Chondrocyte (in vitro differentiated cells): Measurements from ENCODE around the gene EXOC6. TPM values are rescaled to one million over a fixed set of nuclear protein-coding genes. Genes with fewer than 3 reads are reported as not detected.

ENCODE experiments used
- DNase-seq: peaks from one replicate; pipeline ENCODE4 v3.0.0; 2021; ENCODE audit warnings: mixed read lengths, low spot score
- H3K27ac Mint-ChIP-seq: one replicate; pipeline ENCODE4 v1.8.0; 2021; ENCODE audit warnings: mild to moderate bottlenecking, moderate library complexity, mixed read lengths; ENCODE audit not compliant: unreplicated experiment
- H3K27me3 Mint-ChIP-seq: 2 replicates; pipeline ENCODE4 v1.8.0; 2021; ENCODE audit warnings: low read depth, mixed read lengths
- H3K36me3 Mint-ChIP-seq: 2 replicates; pipeline ENCODE4 v1.8.0; 2021; ENCODE audit warnings: low read depth, mixed read lengths
- H3K4me1 Mint-ChIP-seq: 2 replicates; pipeline ENCODE4 v1.8.0; 2021; ENCODE audit warnings: low read depth, mild to moderate bottlenecking, mixed read lengths
- H3K4me3 Mint-ChIP-seq: one replicate; pipeline ENCODE4 v1.8.0; 2021; ENCODE audit warnings: mild to moderate bottlenecking, moderate library complexity, mixed read lengths; ENCODE audit not compliant: unreplicated experiment
- H3K9me3 Mint-ChIP-seq: 2 replicates; pipeline ENCODE4 v1.8.0; 2021; ENCODE audit warnings: low read depth, mixed read lengths
- CTCF ChIP-seq: fragments of 200-600 bp; sonication (generic); IDR thresholded peaks from 2 replicates; pipeline ENCODE4 v1.5.0; 2021; ENCODE audit warnings: antibody characterized with exemption, mild to moderate bottlenecking, moderate library complexity
- total RNA-seq: library from RNA; stranded (reverse); gene quantifications from 3 replicates; pipeline ENCODE4 v1.2.1, GENCODE V29; 2021

Gene EXOC6
- total RNA-seq, 1 donor from 2014 or later: 7.2 TPM

- Mint-ChIP-seq H3K27me3 (no peaks in the 10 kb centered on the region), H3K4me3 (no peak overlapping the region), H3K9me3 (no peaks in the 10 kb centered on the region), H3K4me1 (peaks cover 11% of the 10 kb centered on the region), H3K36me3 (no peaks in the 10 kb centered on the region), H3K27ac (no peak overlapping the region)
- no peak for DNase-seq
- TF ChIP-seq CTCF: no peak
Observed at GRCh38 chr10:92829042-92829785, 19.1 kb upstream of the EXOC6 start.

- Mint-ChIP-seq H3K36me3 (no peaks in the 10 kb centered on the region), H3K27ac (no peak overlapping the region), H3K4me1 (peaks cover 17% of the 10 kb centered on the region), H3K4me3 (no peak overlapping the region), H3K9me3 (no peaks in the 10 kb centered on the region), H3K27me3 (no peaks in the 10 kb centered on the region)
- no peak for TF ChIP-seq CTCF
- DNase-seq: no peak
Observed at GRCh38 chr10:92829786-92830377, 18.4 kb upstream of the EXOC6 start.

GRCh38 chr10:92830478-92831389 is 17.6 kb upstream of the EXOC6 start:
- H3K27me3 Mint-ChIP-seq: no peaks in the 10 kb centered on the region
- no peak for TF ChIP-seq CTCF
- H3K9me3 Mint-ChIP-seq: no peaks in the 10 kb centered on the region
- DNase-seq: no peak
- no peaks in the 10 kb centered on the region for H3K36me3 Mint-ChIP-seq
- H3K4me1 Mint-ChIP-seq: peaks cover 26% of the 10 kb centered on the region
- no peak overlapping the region for H3K4me3 Mint-ChIP-seq
- no peak overlapping the region for H3K27ac Mint-ChIP-seq

- no peaks in the 10 kb centered on the region for H3K9me3 Mint-ChIP-seq
- H3K36me3 Mint-ChIP-seq: no peaks in the 10 kb centered on the region
- no peak for TF ChIP-seq CTCF
- DNase-seq: no peak
- H3K27ac Mint-ChIP-seq: no peak overlapping the region
- H3K4me3 Mint-ChIP-seq: no peak overlapping the region
- H3K27me3 Mint-ChIP-seq: no peaks in the 10 kb centered on the region
- peaks cover 32% of the 10 kb centered on the region for H3K4me1 Mint-ChIP-seq
Observed at GRCh38 chr10:92832121-92832520, 16.2 kb upstream of the EXOC6 start.

GRCh38 chr10:92832998-92833650 is 15.2 kb upstream of the EXOC6 start:
- H3K4me1 Mint-ChIP-seq: peaks cover 32% of the 10 kb centered on the region
- no peak for DNase-seq
- H3K4me3 Mint-ChIP-seq: no peak overlapping the region
- no peaks in the 10 kb centered on the region for H3K27me3 Mint-ChIP-seq
- no peaks in the 10 kb centered on the region for H3K36me3 Mint-ChIP-seq
- no peak for TF ChIP-seq CTCF
- H3K27ac Mint-ChIP-seq: peak overlapping the region; percentile 74
- no peaks in the 10 kb centered on the region for H3K9me3 Mint-ChIP-seq
